Small intestine (tissue), 7 donors: ENCODE results near the gene CD81. TPM values are rescaled to one million over a fixed set of nuclear protein-coding genes. Genes with fewer than 3 reads are reported as not detected.

ENCODE experiments used
- DNase-seq, 2 donors: peaks; one replicate each; pipeline versions ENCODE4 v3.0.0 to v3.0.0-alpha.2; 2013
- FAIRE-seq: peaks from 2 replicates; lab custom pipeline; 2012; peaks lifted over from hg19 to GRCh38; lab: Jason Lieb, UNC
- H3K27ac ChIP-seq, 3 donors: one replicate each; pipeline ENCODE4 v1.5.1; 2013; ENCODE audit warnings: low read length in 2 of 3, mild to moderate bottlenecking in 2 of 3, control low read depth in 1 of 3, inconsistent platforms in 1 of 3, low read depth in 1 of 3, moderate library complexity in 1 of 3
- H3K27me3 ChIP-seq, 3 donors: one replicate each; pipeline ENCODE4 v1.6.1; 2013; ENCODE audit warnings: low read length in 3 of 3, inconsistent platforms in 1 of 3; ENCODE audit not compliant: control insufficient read depth in 3 of 3, insufficient read depth in 3 of 3
- H3K36me3 ChIP-seq, 3 donors: one replicate each; pipeline ENCODE4 v1.6.1; 2013; ENCODE audit warnings: low read length in 3 of 3, inconsistent platforms in 1 of 3, low read depth in 1 of 3, mild to moderate bottlenecking in 1 of 3, moderate library complexity in 1 of 3; ENCODE audit not compliant: control insufficient read depth in 3 of 3, insufficient read depth in 2 of 3
- H3K4me1 ChIP-seq, 3 donors: one replicate each; pipeline ENCODE4 v1.6.1; 2013; ENCODE audit warnings: low read length in 2 of 3, inconsistent platforms in 1 of 3, low read depth in 1 of 3, mild to moderate bottlenecking in 1 of 3, moderate library complexity in 1 of 3; ENCODE audit not compliant: control insufficient read depth in 3 of 3, insufficient read depth in 2 of 3
- H3K4me3 ChIP-seq, 3 donors: one replicate each; pipeline ENCODE4 v1.5.1; 2013; ENCODE audit warnings: low read length in 3 of 3, control low read depth in 1 of 3, inconsistent platforms in 1 of 3, low read depth in 1 of 3, mild to moderate bottlenecking in 1 of 3, moderate library complexity in 1 of 3
- H3K9me3 ChIP-seq, 2 donors: one replicate each; pipeline ENCODE4 v1.6.1; 2013; ENCODE audit warnings: low read depth in 1 of 2, low read length in 1 of 2; ENCODE audit not compliant: control insufficient read depth in 2 of 2, insufficient read depth in 1 of 2
- WGBS, 3 donors: extraction: QIAGEN DNeasy Blood & Tissue Kit; methylation state at CpG; one replicate each; pipeline ENCODE4 v1.1.7; 2013; 5-methylcytosine and 5-hydroxymethylcytosine counted together
- polyA plus RNA-seq, 4 donors: library from polyadenylated mRNA; stranded (reverse) in 3 of 4; unstranded in 1 of 4; fragments of 200-250 nt in 3 of 4; fragments of 120-200 nt in 1 of 4; gene quantifications; one replicate each; pipeline versions ENCODE4 v1.2.1 to v1.2.3, GENCODE V29; 2013
- donor health status: healthy with polysubstance abuse.
- donor health status: control.
- donor health status: control.
- donor health status: Bipolar disorder and iron deficiency.
- donor health status: healthy.

CD81 gene
- polyA plus RNA-seq, 4 donors = 11.0 to 285 (median 134) TPM

DNA sequence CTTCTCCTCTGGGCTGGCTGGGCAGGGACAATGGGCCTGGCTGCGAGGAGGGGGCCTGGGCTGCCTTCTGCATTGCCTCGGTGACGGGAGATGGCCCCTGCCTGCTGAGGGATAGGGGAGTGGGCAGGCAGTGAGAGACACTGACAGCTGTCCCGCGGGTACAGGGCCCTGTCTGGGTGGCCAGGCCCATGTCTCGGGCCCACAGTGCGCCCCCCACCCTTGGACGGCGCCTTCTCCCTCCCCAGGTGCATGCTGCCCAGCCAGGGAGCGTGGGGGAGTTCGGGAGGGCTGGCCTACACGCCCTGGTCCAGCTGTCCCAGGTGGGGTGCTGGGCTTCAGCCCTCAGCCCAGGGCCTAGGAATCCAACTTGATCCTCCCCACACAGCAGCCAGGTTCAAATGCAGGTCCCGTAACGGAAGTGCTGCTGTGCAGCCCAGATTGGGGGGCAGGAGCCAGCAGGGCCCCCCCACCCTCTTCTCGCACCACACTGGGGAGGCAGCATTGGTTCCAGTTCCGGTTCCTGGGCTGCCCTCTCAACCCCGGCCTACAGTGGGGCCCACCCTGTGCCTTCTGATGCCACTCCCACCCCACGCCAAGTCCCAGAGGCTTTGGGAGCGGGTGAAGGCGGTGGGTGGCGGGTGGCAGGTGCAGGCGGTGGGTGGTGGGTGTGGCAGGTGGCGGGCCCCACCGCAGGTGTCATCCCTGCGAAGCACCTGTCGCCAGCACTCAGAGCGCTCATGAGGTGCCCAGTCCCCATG, 16.2 kb downstream of the CD81 start:
- H3K27me3 ChIP-seq = no peaks in the 10 kb centered on the region
- no peak overlapping the region for H3K4me3 ChIP-seq
- peaks cover 0 to 91% (median 6%) of the 10 kb centered on the region in 3 donors for H3K36me3 ChIP-seq
- H3K27ac ChIP-seq = no peak overlapping the region
- H3K4me1 ChIP-seq = peaks cover 0 to 11% (median 0%) of the 10 kb centered on the region in 3 donors
- FAIRE-seq = no peak
- no peak for DNase-seq
- 81 to 92% (median 84%) methylated on average over 26 to 27 of the region's 27 CpGs for WGBS, 3 donors
- no peaks in the 10 kb centered on the region for H3K9me3 ChIP-seq

GRCh38 chr11:2393941-2394817, 17.1 kb downstream of the CD81 start:
- Histone ChIP-seq H3K4me3 (no peak overlapping the region), H3K4me1 (peaks cover 0 to 10% (median 0%) of the 10 kb centered on the region in 3 donors)
- 81 to 86% (median 84%) methylated on average over 34 of the region's 34 CpGs for WGBS, 3 donors

GRCh38 chr11:2394818-2395105, 17.7 kb downstream of the CD81 start:
- no peaks in the 10 kb centered on the region for H3K9me3 ChIP-seq
- DNase-seq = no peak
- H3K27ac ChIP-seq = no peak overlapping the region
- no peak for FAIRE-seq
- H3K27me3 ChIP-seq = no peaks in the 10 kb centered on the region
- 74 to 80% (median 78%) methylated on average over 8 of the region's 8 CpGs for WGBS, 3 donors
- no peak overlapping the region for H3K4me3 ChIP-seq
- H3K36me3 ChIP-seq = peaks cover 0 to 91% (median 6%) of the 10 kb centered on the region in 3 donors
- peaks cover 0 to 13% (median 2%) of the 10 kb centered on the region in 3 donors for H3K4me1 ChIP-seq

More at GRCh38 chr11:2393941-2394817, 17.1 kb downstream of the CD81 start:
- H3K36me3 ChIP-seq = peaks cover 0 to 91% (median 6%) of the 10 kb centered on the region in 3 donors
- DNase-seq (no peak), FAIRE-seq (no peak)
- H3K9me3 ChIP-seq = no peaks in the 10 kb centered on the region
- no peaks in the 10 kb centered on the region for H3K27me3 ChIP-seq
- no peak overlapping the region for H3K27ac ChIP-seq

GRCh38 chr11:2395211-2395730, 18.2 kb downstream of the CD81 start:
- H3K9me3 ChIP-seq = no peaks in the 10 kb centered on the region
- DNase-seq (no peak), FAIRE-seq (no peak)
- peaks cover 0 to 88% (median 6%) of the 10 kb centered on the region in 3 donors for H3K36me3 ChIP-seq
- H3K27me3 ChIP-seq = no peaks in the 10 kb centered on the region
- no peak overlapping the region for H3K27ac ChIP-seq
- H3K4me1 ChIP-seq = peaks cover 0 to 13% (median 2%) of the 10 kb centered on the region in 3 donors
- H3K4me3 ChIP-seq = no peak overlapping the region
- 89 to 93% (median 90%) methylated on average over 24 to 26 of the region's 26 CpGs for WGBS, 3 donors

GRCh38 chr11:2395856-2396255, 18.7 kb downstream of the CD81 start:
- Histone ChIP-seq H3K27ac (no peak overlapping the region), H3K4me3 (no peak overlapping the region), H3K4me1 (peaks cover 0 to 13% (median 2%) of the 10 kb centered on the region in 3 donors), H3K27me3 (no peaks in the 10 kb centered on the region), H3K9me3 (no peaks in the 10 kb centered on the region), H3K36me3 (peaks cover 0 to 82% (median 5%) of the 10 kb centered on the region in 3 donors)
- FAIRE-seq = no peak
- no peak for DNase-seq
- WGBS, 3 donors = 88 to 91% (median 88%) methylated on average over 17 of the region's 17 CpGs

DNA sequence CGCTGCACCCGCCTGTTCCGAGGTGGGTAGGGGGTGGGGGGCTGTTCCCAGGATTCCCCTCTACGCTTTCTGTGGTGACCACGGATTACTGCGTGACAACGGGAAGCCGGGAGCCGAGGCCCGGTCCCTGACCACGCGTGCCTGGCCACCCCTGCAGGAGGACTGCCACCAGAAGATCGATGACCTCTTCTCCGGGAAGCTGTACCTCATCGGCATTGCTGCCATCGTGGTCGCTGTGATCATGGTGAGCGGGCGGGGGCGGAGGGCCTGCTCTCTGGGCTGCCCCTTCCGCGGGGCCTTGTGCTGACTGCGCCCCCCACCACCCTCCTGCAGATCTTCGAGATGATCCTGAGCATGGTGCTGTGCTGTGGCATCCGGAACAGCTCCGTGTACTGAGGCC, 19.4 kb downstream of the CD81 start:
- 90 to 91% (median 90%) methylated on average over 25 to 26 of the region's 26 CpGs for WGBS, 3 donors
- peaks cover 0 to 76% (median 4%) of the 10 kb centered on the region in 3 donors for H3K36me3 ChIP-seq
- H3K27ac ChIP-seq = no peak overlapping the region
- H3K27me3 ChIP-seq = no peaks in the 10 kb centered on the region
- FAIRE-seq = no peak
- H3K9me3 ChIP-seq = no peaks in the 10 kb centered on the region
- no peak for DNase-seq
- H3K4me3 ChIP-seq = no peak overlapping the region
- H3K4me1 ChIP-seq = peaks cover 1 to 16% (median 2%) of the 10 kb centered on the region in 3 donors

DNA sequence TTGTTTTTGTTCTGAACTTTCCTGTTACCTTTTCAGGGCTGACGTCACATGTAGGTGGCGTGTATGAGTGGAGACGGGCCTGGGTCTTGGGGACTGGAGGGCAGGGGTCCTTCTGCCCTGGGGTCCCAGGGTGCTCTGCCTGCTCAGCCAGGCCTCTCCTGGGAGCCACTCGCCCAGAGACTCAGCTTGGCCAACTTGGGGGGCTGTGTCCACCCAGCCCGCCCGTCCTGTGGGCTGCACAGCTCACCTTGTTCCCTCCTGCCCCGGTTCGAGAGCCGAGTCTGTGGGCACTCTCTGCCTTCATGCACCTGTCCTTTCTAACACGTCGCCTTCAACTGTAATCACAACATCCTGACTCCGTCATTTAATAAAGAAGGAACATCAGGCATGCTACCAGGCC, 19.9 kb downstream of the CD81 start:
- Histone ChIP-seq H3K36me3 (peaks cover 0 to 75% (median 4%) of the 10 kb centered on the region in 3 donors), H3K4me3 (no peak overlapping the region), H3K27me3 (no peaks in the 10 kb centered on the region), H3K27ac (no peak overlapping the region), H3K9me3 (no peaks in the 10 kb centered on the region), H3K4me1 (peaks cover 2 to 21% (median 3%) of the 10 kb centered on the region in 3 donors)
- DNase-seq (no peak), FAIRE-seq (no peak)
- 86 to 95% (median 95%) methylated on average over 12 of the region's 12 CpGs for WGBS, 3 donors

DNA sequence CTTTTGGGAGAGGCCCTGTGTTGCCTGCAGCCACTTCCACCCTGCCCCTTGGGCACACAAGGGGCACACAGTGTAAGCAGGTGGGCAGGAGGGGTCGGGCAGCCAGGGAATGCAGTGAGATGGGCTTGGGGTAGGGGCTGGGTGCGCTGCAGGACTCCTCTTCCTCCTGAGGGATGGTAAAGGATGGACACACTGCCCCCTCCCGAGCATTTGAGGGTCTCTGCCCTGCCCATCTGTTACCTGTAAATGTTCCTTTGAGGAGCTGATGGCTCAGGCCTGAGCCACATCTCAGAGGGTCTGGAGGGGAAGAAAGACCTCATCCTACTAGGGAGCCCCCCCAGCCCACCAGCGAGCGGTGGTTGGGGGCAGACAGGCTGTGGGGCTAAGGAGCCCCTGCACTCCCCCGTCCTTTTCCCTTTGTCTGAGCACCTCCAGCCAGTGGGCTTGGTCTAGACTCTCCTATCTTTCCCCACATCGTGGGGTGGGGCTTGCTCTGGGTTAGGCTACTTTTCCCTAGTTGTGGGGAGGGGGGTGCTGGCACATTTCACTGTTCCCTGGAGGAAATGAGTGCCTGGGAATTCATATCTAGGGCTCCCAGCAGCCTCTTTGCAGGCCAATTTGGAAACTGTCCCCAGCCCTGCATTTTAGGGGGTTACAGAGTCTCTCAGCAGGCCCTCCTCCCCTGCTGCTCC, 21.7 kb downstream of the CD81 start:
- WGBS, 3 donors = 51 to 67% (median 55%) methylated on average over 7 of the region's 7 CpGs
- Histone ChIP-seq H3K4me3 (peak overlapping the region in 2 of 3 donors; percentile 82 to 94), H3K36me3 (peaks cover 5 to 76% (median 13%) of the 10 kb centered on the region in 3 donors), H3K27me3 (no peaks in the 10 kb centered on the region), H3K4me1 (peaks cover 2 to 23% (median 3%) of the 10 kb centered on the region in 3 donors), H3K27ac (peak overlapping the region in 2 of 3 donors; percentile 95 to 99), H3K9me3 (no peaks in the 10 kb centered on the region)
- DNase-seq (no peak), FAIRE-seq (no peak)
